HEK293T (cell line): ENCODE data around the gene AMER3.

Source experiments
- BHLHE40 ChIP-seq: fragments of 450-650 bp; IDR thresholded peaks from 2 replicates; pipeline ENCODE4 v1.6.1; 2016; ENCODE audit warnings: mild to moderate bottlenecking, moderate library complexity, borderline replicate concordance
- ELF4 ChIP-seq: fragments of 450-650 bp; IDR thresholded peaks from 2 replicates; pipeline ENCODE4 v1.6.1; 2017; ENCODE audit warnings: antibody characterized with exemption
- FOXK2 ChIP-seq: fragments of 450-650 bp; IDR thresholded peaks from 2 replicates; pipeline ENCODE4 v1.6.1; 2016; ENCODE audit warnings: mild to moderate bottlenecking
- FOXM1 ChIP-seq: fragments of 450-650 bp; IDR thresholded peaks from 2 replicates; pipeline ENCODE4 v1.6.1; 2017; ENCODE audit warnings: mild to moderate bottlenecking, borderline replicate concordance
- HDGF ChIP-seq: fragments of 450-650 bp; IDR thresholded peaks from 2 replicates; pipeline ENCODE4 v1.6.1; 2017; ENCODE audit warnings: antibody characterized with exemption, borderline replicate concordance
- SP1 ChIP-seq: fragments of 450-650 bp; IDR thresholded peaks from 2 replicates; pipeline ENCODE4 v1.6.1; 2017
- SUZ12 ChIP-seq: fragments of 450-650 bp; IDR thresholded peaks from 2 replicates; pipeline ENCODE4 v1.6.1; 2016; ENCODE audit warnings: mild to moderate bottlenecking
- TARDBP ChIP-seq: fragments of 450-650 bp; IDR thresholded peaks from 2 replicates; pipeline ENCODE4 v1.6.1; 2016

- TF ChIP-seq FOXK2 (no peak), TARDBP (no peak), SUZ12 (no peak), FOXM1 (no peak), BHLHE40 (no peak), SP1 (no peak), HDGF (no peak), ELF4 (no peak)
Observed at GRCh38 chr2:130762031-130762909, 6.9 kb downstream of the AMER3 start.
